Body of pancreas (tissue), 4 donors: Measurements from ENCODE around the gene ADGRL4.

ENCODE experiments used
- POLR2A ChIP-seq, 3 donors: fragments of 450-650 bp; IDR thresholded peaks; one replicate each; pipeline ENCODE4 v1.6.1; 2016; ENCODE audit warnings: antibody characterized with exemption in 3 of 3, mild to moderate bottlenecking in 2 of 3
- TF ChIP-seq, protein P1 (sequence below), 7 experiments: fragments of 450-650 bp in 4 of 7; fragments of 200-600 bp in 3 of 7; sonication (generic) in 3 of 7; IDR thresholded peaks; one replicate each; pipeline ENCODE4 v1.5.1; 2016 to 2019; ENCODE audit warnings: antibody characterized with exemption in 7 of 7

- TF ChIP-seq, protein P1, sequence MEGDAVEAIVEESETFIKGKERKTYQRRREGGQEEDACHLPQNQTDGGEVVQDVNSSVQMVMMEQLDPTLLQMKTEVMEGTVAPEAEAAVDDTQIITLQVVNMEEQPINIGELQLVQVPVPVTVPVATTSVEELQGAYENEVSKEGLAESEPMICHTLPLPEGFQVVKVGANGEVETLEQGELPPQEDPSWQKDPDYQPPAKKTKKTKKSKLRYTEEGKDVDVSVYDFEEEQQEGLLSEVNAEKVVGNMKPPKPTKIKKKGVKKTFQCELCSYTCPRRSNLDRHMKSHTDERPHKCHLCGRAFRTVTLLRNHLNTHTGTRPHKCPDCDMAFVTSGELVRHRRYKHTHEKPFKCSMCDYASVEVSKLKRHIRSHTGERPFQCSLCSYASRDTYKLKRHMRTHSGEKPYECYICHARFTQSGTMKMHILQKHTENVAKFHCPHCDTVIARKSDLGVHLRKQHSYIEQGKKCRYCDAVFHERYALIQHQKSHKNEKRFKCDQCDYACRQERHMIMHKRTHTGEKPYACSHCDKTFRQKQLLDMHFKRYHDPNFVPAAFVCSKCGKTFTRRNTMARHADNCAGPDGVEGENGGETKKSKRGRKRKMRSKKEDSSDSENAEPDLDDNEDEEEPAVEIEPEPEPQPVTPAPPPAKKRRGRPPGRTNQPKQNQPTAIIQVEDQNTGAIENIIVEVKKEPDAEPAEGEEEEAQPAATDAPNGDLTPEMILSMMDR (IDR thresholded peaks at IDR 0.05), result no peak
- TF ChIP-seq POLR2A (IDR thresholded peaks at IDR 0.05), result no peak
Measured at GRCh38 chr1:78913950-78914349, 92.6 kb downstream of the ADGRL4 start.
